GM23338 (cell line): ENCODE measurements around the gene TBC1D16.

Experiments used
- CREB1 ChIP-seq: fragments of 250-450 bp; sonication (Bioruptor Pico); IDR thresholded peaks from 2 replicates; pipeline ENCODE4 v1.5.0; 2020; ENCODE audit warnings: low read depth, mild to moderate bottlenecking, moderate library complexity
- CTCF ChIP-seq, 2 experiments: fragments of 200-600 bp in 1 of 2; sonication (generic) in 1 of 2; conservative IDR thresholded peaks; 2 replicates each; pipeline versions ENCODE4 v1.5.1 to v1.6.1; 2016 to 2017; ENCODE audit warnings: antibody characterized with exemption in 2 of 2, low read depth in 2 of 2, mild to moderate bottlenecking in 2 of 2, moderate library complexity in 1 of 2
- EZH2 ChIP-seq: fragments of 200-600 bp; sonication (generic); IDR thresholded peaks from one replicate; pipeline ENCODE4 v1.8.0; 2017; ENCODE audit warnings: antibody characterized with exemption, mild to moderate bottlenecking, low read depth; ENCODE audit not compliant: unreplicated experiment
- EZH2phosphoT487 ChIP-seq: fragments of 200-600 bp; sonication (generic); IDR thresholded peaks from one replicate; pipeline ENCODE4 v1.8.1; 2018; ENCODE audit warnings: antibody characterized with exemption; ENCODE audit not compliant: unreplicated experiment
- JUNB ChIP-seq: IDR thresholded peaks from one replicate; pipeline ENCODE4 v1.6.1; 2016; ENCODE audit warnings: antibody characterized with exemption; ENCODE audit not compliant: unreplicated experiment
- POLR2AphosphoS5 ChIP-seq: IDR thresholded peaks from 2 replicates; pipeline ENCODE4 v1.6.1; 2016; ENCODE audit warnings: antibody characterized with exemption, low read depth
- STAT1 ChIP-seq: IDR thresholded peaks from one replicate; pipeline ENCODE4 v1.6.1; 2016; ENCODE audit warnings: antibody characterized with exemption; ENCODE audit not compliant: unreplicated experiment
- ZNF114 ChIP-seq: fragments of 250-450 bp; sonication (Bioruptor Pico); IDR thresholded peaks from 2 replicates; pipeline ENCODE4 v1.5.0; 2020; ENCODE audit warnings: mild to moderate bottlenecking, moderate library complexity

DNA sequence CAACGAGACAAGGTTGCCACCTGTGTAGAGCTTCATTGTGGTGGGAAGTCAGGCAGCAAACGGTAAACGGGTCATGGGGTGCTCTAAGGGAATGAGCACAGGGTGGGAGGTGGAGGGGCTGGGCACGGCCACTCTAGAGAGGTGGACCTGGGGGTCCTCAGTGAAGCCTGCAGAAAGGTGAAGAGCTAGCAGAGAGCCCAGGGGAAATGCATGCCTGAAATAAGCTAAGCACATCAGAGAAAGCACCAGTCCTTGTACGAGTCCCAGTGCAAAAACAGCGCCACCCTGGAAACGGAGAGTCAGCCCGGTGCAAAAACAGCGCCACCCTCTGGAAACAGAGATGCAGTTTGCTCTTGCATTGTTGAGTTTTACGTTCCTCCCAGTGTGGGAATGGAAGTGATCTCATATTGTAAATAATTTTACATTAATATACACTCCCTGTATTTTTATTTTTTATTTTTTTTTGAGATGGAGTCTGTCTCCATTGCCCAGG is 65.0 kb downstream of the TBC1D16 start:
- TF ChIP-seq CTCF (conservative IDR thresholded peaks at IDR 0.05; ENCODE audit: low read depth in 2 of 2) (peak; percentile 80 to 99), POLR2AphosphoS5 (no peak), EZH2 (no peak), ZNF114 (CRISPR knock-in tag) (no peak), CREB1 (CRISPR knock-in tag) (no peak), EZH2phosphoT487 (no peak), JUNB (no peak), STAT1 (no peak)
